Progenitor cell of endocrine pancreas (in vitro differentiated cells): Measurements from ENCODE around the gene KLHDC10. TPM values are rescaled to one million over a fixed set of nuclear protein-coding genes. Genes with fewer than 3 reads are reported as not detected.

Source experiments
- DNase-seq: peaks from one replicate; pipeline ENCODE4 v3.0.0; 2021; ENCODE audit warnings: low spot score; ENCODE audit not compliant: unreplicated experiment
- H3K27ac Mint-ChIP-seq: 2 replicates; pipeline ENCODE4 v1.8.0; 2021; ENCODE audit warnings: mild to moderate bottlenecking, moderate library complexity, mixed read lengths
- H3K27me3 Mint-ChIP-seq: 2 replicates; pipeline ENCODE4 v1.8.0; 2021; ENCODE audit warnings: mixed read lengths
- H3K36me3 Mint-ChIP-seq: 2 replicates; pipeline ENCODE4 v1.8.0; 2022; ENCODE audit warnings: mixed read lengths; ENCODE audit not compliant: insufficient read depth
- H3K4me1 Mint-ChIP-seq: 2 replicates; pipeline ENCODE4 v1.8.0; 2021; ENCODE audit warnings: low read depth, mixed read lengths
- H3K4me3 Mint-ChIP-seq: 2 replicates; pipeline ENCODE4 v1.8.0; 2021; ENCODE audit warnings: low read depth, mild to moderate bottlenecking, moderate library complexity, mixed read lengths
- H3K9me3 Mint-ChIP-seq: 2 replicates; pipeline ENCODE4 v1.8.0; 2021; ENCODE audit warnings: low read depth, mixed read lengths
- CTCF ChIP-seq: fragments of 200-600 bp; sonication (generic); IDR thresholded peaks from one replicate; pipeline ENCODE4 v1.5.0; 2021; ENCODE audit warnings: antibody characterized with exemption, mild to moderate bottlenecking; ENCODE audit not compliant: unreplicated experiment
- total RNA-seq: library from RNA; stranded (reverse); gene quantifications from 2 replicates; pipeline ENCODE4 v1.2.1, GENCODE V29; 2021

KLHDC10 gene
- total RNA-seq, 1 donor from 2014 or later: 50.1 TPM

- Mint-ChIP-seq H3K27ac (no peak overlapping the region), H3K4me3 (no peak overlapping the region), H3K36me3 (no peaks in the 10 kb centered on the region), H3K27me3 (no peaks in the 10 kb centered on the region), H3K4me1 (peaks cover 8% of the 10 kb centered on the region), H3K9me3 (no peaks in the 10 kb centered on the region)
- DNase-seq: no peak
- TF ChIP-seq CTCF: no peak
These were observed 79.2 kb downstream of the KLHDC10 start for GRCh38 chr7:130149281-130150139.

GRCh38 chr7:130150587-130150986, 80.3 kb downstream of the KLHDC10 start:
- H3K4me3 Mint-ChIP-seq: no peak overlapping the region
- H3K36me3 Mint-ChIP-seq: peaks cover 1% of the 10 kb centered on the region
- peaks cover under 1% of the 10 kb centered on the region for H3K4me1 Mint-ChIP-seq
- DNase-seq: no peak
- no peak for TF ChIP-seq CTCF
- no peaks in the 10 kb centered on the region for H3K9me3 Mint-ChIP-seq
- no peak overlapping the region for H3K27ac Mint-ChIP-seq
- H3K27me3 Mint-ChIP-seq: no peaks in the 10 kb centered on the region

- no peak overlapping the region for H3K27ac Mint-ChIP-seq
- no peak for TF ChIP-seq CTCF
- no peaks in the 10 kb centered on the region for H3K4me1 Mint-ChIP-seq
- no peaks in the 10 kb centered on the region for H3K27me3 Mint-ChIP-seq
- no peaks in the 10 kb centered on the region for H3K9me3 Mint-ChIP-seq
- H3K36me3 Mint-ChIP-seq: peaks cover 3% of the 10 kb centered on the region
- DNase-seq: no peak
- H3K4me3 Mint-ChIP-seq: no peak overlapping the region
These were observed 81.5 kb downstream of the KLHDC10 start for GRCh38 chr7:130151591-130152492.

- Mint-ChIP-seq H3K27ac (no peak overlapping the region), H3K4me1 (no peaks in the 10 kb centered on the region)
- no peak for DNase-seq
These were observed 82.3 kb downstream of the KLHDC10 start for GRCh38 chr7:130152493-130153210.

More at GRCh38 chr7:130152493-130153210, 82.3 kb downstream of the KLHDC10 start:
- no peaks in the 10 kb centered on the region for H3K9me3 Mint-ChIP-seq
- H3K27me3 Mint-ChIP-seq: no peaks in the 10 kb centered on the region
- TF ChIP-seq CTCF: no peak
- no peak overlapping the region for H3K4me3 Mint-ChIP-seq
- peaks cover 8% of the 10 kb centered on the region for H3K36me3 Mint-ChIP-seq
